GM18511 (cell line): ENCODE results near the gene PLAC9.
"Not testable (repeated sequence)": the region's sequence is repeated elsewhere in the genome, so short reads cannot be mapped to it uniquely, and the experiment has no call there.

Experiments
- ATAC-seq: cut with Tn5 transposase; IDR thresholded peaks from one replicate; pipeline ENCODE4 v1.9.1; 2021; ENCODE audit warnings: mild to moderate bottlenecking, moderate library complexity; ENCODE audit not compliant: unreplicated experiment

PLAC9 gene

DNA sequence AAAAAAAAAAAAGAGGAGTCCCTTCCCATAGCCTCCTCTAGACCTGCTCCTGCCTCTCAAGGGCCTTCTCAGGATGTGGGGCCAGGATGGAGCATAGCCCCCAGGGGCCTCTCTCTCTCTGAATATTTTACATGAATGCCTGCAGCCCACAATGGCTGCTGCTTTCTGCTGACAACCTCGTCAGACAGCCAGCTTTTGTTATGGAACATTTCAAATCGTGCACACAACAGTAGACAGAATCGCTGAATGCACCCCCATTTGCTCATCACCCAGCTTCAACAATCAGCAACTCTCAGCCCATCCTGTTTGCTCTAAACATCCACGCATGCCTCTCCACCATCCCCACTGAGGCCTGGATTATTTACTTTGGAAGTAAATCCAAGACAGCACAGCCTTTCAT lies 5.4 kb downstream of the PLAC9 start:
- ATAC-seq, result no peak

DNA sequence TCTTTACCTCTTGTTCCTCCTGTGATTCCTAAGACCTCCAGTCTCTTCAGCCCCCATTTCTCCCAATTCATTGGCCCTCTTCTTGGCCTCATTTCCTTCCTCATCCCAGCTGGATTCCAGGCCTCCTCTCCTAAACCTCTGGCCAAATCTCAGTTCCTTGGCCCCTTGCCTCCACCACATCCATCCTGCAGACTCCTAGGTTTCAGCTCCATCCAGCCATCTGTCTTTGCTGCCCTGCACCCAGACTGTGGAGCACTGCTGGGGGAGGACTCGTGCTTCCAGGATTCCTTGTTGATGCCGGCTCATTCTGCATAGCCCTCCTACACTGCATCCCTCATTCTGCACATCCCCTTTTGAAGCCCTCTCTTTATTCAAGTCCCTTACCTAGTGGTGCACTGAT lies 6.7 kb downstream of the PLAC9 start:
- no peak for ATAC-seq

DNA sequence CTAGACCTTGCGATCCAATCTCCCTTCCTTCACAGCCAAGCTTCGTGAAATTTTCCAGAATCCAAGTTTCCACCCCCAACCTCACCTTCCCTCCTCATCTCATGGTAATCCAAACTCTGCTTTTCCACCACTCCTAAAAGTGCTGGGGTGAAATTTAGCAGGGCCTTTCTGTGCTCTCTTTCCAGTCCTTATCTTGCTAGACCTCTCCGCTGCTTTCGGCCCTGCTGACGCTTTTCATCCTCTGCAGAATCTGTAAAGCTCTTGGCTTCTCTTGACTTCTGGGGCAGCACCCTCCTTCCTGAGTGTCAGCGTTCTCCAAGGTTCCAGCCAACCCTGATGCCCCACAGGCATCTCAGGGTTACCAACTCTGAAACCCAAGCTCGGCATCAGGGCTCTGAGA lies 7.7 kb downstream of the PLAC9 start:
- no peak for ATAC-seq

DNA sequence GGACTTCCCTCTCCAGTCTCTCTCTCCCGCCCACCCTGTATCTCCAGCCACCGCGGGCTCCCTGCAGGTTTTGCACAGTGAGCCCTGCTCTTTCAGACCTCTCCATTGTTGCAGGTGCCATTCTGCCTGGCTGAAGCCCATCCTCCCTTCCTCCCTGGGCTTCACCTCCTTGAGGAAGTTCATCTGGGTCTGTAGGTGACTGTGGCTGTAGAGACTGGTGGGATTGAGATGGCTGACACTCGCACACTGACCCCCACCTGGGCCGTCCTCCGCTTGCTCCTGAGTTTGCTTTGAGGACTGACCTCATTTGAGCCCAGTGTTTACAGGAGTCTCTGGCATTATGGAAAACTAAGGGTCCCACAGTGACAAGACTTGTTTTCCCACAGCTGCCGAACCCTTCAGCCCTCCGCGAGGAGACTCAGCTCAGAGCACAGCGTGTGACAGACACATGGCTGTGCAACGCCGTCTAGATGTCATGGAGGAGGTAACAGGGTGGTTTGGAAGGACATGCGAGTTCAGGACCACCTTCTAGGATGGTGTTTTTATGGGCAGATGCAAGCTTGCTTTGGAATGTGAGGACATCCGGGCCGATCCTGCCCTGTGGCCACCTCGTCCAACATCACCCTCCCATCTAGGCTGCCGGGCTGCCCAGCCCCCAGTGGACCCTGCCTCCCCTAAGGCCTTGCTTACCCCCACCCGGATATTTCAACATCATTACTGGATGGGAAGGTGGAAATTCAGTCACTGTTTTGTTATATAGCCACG lies 9.3 kb downstream of the PLAC9 start:
- ATAC-seq, result no peak

DNA sequence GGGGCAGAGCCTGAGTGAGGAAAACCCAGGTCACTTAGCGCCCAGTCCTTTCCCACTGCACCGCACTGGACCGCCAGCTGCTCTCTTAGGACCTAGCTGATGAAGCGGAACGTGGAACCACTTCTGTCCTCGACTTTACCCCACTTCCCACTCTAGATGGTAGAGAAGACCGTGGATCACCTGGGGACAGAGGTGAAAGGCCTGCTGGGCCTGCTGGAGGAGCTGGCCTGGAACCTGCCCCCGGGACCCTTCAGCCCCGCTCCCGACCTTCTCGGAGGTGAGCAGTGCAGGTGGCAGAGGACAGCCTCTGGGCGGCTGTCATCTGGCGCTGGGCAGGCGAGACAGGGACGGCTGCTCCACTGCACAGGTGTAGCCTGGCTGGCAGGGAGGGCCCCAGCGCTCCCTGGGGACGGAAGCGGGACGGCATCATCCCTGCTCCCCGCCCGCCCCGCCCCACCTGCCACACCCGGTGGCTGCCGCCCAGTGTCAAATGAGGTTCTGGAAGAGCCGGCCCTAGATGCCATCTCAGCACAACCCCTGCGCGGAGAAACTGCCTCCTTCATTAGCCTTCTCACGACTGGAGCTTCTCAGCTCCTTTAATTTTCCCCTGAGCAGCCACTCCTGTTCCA lies 11.7 kb downstream of the PLAC9 start:
- peak; percentile 45 for ATAC-seq

- ATAC-seq, result peak; percentile 50
Observed at GRCh38 chr10:80144696-80145131, 12.2 kb downstream of the PLAC9 start.

- ATAC-seq, result not testable (repeated sequence)
Observed at GRCh38 chr10:80145406-80146308, 13.1 kb downstream of the PLAC9 start.

DNA sequence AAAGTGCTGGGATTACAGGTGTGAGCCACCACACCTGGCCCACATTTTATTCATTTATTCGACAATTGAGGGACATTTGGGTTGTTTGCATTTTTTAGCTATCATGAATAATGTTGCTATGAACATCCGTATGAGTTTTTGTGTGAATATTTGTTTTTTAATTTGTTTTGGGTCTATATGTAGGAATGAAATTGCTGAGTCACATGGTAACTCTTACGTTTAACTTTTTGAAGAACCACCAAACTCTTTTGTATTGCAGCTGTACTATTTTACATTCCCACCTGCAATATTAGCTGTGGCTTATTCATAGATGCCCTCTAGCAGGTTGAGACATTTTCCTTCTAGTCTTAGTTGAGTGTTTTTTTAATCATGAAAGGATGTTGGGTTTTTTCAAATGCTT lies 14.4 kb downstream of the PLAC9 start:
- no peak for ATAC-seq

GRCh38 chr10:80148166-80148805 lies 15.8 kb downstream of the PLAC9 start:
- no peak for ATAC-seq

GRCh38 chr10:80149123-80149522 lies 16.6 kb downstream of the PLAC9 start:
- no peak for ATAC-seq

DNA sequence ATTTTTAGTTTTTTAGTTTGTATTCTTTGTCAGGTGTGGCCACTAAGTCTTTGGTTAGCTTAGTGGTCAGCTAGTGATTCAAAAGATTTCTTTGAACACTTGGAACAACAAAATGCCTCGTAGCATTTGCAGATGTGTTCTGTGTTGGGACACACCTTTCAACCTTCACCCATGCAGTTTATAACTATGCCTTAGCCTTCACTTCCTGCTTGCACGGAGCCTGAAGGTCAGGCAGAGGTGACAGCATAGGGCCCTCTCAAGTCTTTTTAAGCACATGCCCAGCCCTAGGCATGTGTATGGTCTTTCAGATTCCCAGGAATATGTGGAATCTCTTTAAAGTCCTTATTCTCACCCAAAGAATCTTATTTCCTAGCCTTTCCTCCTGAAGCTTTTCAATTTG lies 17.6 kb downstream of the PLAC9 start:
- no peak for ATAC-seq

GRCh38 chr10:80152820-80153219 lies 20.3 kb downstream of the PLAC9 start:
- ATAC-seq, result no peak

DNA sequence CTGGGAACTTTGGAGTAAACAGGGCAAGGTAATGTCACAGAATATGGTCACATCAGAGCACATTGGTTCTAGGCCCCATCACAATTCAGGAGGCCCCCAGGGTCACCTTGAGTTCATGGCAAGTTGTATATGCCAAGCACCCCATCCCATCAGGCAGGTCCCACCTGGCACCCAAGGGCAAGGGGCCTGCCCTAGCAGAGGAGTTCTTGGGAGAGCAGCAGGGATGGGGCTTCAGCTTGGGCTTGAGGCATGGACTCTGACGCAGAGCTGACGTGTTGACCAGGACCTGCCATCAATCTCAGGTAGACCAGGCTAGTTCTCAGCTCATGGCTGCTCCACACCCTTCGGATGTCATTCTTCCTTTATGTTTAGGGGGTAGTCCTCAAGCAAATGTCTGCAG lies 20.9 kb downstream of the PLAC9 start:
- no peak for ATAC-seq

- ATAC-seq, result no peak
Observed at GRCh38 chr10:80154626-80154977, 22.1 kb downstream of the PLAC9 start.

DNA sequence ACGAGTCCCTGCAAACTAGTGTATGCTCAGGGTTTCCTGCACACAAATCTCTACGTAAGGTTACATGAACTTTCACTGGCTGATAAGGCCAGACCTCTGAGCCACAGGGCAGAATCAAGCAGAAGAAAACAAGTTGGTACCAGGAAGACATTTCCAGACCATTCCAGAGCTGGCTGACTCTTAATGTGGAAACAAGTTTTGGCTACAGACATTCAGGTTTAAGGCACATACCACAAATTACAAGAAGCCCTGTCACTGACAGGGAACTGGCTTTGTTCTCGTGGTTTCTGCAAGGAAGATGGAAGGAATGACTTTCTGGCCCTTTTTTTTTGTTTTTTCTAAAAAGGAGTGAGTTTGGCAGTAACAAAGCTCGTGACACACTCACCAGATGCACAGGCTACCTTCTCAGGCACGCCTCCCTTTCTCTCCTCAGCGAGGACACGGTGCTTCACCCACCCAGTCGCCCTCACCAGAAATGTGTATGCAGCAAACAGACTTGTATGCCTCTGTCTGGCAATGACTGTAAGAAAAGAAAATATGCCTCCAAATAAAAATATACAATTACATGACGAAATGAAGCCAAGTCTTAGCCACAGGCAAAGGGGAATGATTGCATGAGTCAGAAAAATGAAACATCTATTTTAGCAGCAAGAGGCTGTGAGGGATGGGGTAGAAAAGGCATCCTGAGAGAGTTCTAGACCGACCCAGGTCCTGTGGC lies 22.6 kb downstream of the PLAC9 start:
- ATAC-seq, result no peak

DNA sequence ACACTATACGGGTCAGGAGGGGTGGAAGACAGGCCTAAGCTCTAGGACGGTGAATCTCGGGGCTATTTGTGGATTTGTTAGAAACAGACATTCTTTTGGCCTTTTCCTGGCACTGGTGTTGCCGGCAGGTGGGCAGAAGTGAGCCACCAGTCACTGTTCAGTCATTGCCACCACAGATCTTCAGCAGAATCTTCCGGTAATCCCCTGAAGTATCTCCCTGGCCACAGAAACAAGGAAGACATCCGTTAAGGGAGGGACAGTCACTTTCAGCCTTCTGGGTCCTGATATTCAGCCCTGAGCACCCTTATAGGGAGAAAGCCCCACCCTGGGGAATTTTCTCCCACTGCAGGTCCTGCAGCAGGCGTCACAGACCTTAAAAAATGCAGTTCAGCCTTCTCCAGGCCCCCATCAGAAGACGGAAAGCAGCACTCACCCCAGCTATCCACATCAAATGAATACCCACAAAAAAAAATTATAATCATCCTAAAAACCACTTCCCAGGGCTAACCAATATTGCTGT lies 23.2 kb downstream of the PLAC9 start:
- ATAC-seq, result no peak

- no peak for ATAC-seq
Observed at GRCh38 chr10:80156216-80156615, 23.7 kb downstream of the PLAC9 start.

DNA sequence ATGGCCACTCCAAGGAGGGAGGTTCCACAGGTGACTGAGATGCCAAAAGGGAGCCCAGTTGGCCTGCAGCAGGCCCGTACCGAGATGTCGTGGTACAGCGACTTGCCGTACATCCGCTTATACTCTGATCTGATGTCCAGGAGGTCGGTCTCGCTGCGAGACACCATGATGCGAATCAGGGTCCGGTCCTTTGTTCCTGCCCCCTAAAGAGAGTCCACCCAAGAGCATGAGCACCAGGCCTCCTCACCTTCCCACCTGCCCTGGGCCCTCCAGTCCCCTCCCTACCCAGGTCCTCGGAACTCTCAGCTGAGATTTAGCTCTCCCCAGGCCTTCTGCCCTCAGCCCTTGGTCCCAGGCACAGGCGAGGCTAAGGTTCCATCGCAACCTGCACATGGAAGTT lies 25.0 kb downstream of the PLAC9 start:
- ATAC-seq, result no peak

DNA sequence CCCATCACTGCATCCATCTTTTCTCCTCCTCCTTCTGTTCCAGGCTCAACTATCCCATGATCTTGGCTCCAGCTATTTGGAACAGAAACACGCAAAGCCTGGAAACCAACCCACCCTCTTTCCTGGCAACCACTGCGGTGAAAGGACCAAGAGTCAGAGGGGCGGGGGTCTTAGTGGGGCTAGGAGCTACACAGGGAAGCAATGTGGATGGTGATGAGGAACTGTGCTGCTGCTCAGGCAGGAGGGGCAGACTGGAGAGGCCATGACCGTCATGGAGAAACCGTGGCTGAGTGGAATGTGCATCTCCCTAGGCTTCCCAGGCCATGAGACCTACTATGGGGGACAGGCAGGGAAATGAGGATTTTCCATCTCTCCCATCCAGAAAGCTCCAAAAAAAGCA lies 25.6 kb downstream of the PLAC9 start:
- ATAC-seq, result no peak

- ATAC-seq, result no peak
Observed at GRCh38 chr10:80158598-80159127, 26.1 kb downstream of the PLAC9 start.
